ENCODE measurements around the gene AASDH. TPM values are rescaled to one million over a fixed set of nuclear protein-coding genes. Genes with fewer than 3 reads are reported as not detected.

The AASDH gene
- total RNA-seq, 2 experiments from 2014 or later, result 10.4 to 13.9 TPM

DNA sequence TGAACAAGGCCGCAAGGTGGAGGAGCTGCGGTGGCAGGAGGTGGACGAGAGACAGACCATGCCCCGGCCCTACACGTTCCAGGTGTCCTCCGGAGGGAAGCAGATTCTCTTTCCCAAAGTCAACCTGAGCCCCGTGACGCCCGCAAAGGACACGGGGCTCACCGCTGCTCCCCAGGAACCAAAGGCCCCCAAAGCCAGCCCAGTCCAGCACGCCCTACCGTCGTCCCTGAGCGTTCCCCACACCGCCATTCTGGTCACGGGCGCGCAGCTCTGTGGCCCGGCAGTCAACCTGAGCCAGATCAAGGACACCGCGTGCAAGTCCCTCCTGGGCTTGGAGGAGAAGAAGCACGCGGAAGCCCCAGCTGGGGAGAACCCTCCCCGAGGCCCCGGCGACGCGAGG is 72.2 kb downstream of the AASDH start:
- intact Hi-C loops (cut with micrococcal nuclease; ENCODE audit: unreplicated experiment), result no loop called here
- BruUV-seq (replicated peaks), result no TSS peak
- H3K4me3 ChIP-seq (ENCODE audit: low read depth, low read length, poor library complexity, severe bottlenecking), result no peak overlapping the region
- H3K79me2 ChIP-seq (ENCODE audit: insufficient read depth, low read depth, low read length), result no peaks in the 10 kb centered on the region
- no peaks in the 10 kb centered on the region for H3K9me3 ChIP-seq (ENCODE audit: low read length)
- H3K4me1 ChIP-seq (ENCODE audit: insufficient read depth, low read length, poor library complexity, severe bottlenecking), result no peaks in the 10 kb centered on the region
- no peaks in the 10 kb centered on the region for H3K9me2 ChIP-seq (ENCODE audit: insufficient read depth, low read length)
- no peak overlapping the region for H3K27ac ChIP-seq (ENCODE audit: low read depth, low read length, poor library complexity, severe bottlenecking)
- ChIA-PET CTCF (ENCODE audit: unreplicated experiment) (no interaction called here), POLR2A (no interaction called here)
- TF ChIP-seq, protein P1, sequence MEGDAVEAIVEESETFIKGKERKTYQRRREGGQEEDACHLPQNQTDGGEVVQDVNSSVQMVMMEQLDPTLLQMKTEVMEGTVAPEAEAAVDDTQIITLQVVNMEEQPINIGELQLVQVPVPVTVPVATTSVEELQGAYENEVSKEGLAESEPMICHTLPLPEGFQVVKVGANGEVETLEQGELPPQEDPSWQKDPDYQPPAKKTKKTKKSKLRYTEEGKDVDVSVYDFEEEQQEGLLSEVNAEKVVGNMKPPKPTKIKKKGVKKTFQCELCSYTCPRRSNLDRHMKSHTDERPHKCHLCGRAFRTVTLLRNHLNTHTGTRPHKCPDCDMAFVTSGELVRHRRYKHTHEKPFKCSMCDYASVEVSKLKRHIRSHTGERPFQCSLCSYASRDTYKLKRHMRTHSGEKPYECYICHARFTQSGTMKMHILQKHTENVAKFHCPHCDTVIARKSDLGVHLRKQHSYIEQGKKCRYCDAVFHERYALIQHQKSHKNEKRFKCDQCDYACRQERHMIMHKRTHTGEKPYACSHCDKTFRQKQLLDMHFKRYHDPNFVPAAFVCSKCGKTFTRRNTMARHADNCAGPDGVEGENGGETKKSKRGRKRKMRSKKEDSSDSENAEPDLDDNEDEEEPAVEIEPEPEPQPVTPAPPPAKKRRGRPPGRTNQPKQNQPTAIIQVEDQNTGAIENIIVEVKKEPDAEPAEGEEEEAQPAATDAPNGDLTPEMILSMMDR (conservative IDR thresholded peaks at IDR 0.05; ENCODE audit: low read length), result no peak
- TF ChIP-seq EZH2phosphoT487 (IDR thresholded peaks at IDR 0.05; ENCODE audit: borderline replicate concordance, low read depth, low read length), result no peak
- H2AFZ ChIP-seq (ENCODE audit: low read length), result no peak overlapping the region
- H3K4me2 ChIP-seq (ENCODE audit: low read length), result no peak overlapping the region
- H3K36me3 ChIP-seq (ENCODE audit: insufficient read depth, low read length), result peaks cover 4% of the 10 kb centered on the region
- no peak for DNase-seq (ENCODE audit: low spot score)
- no peaks in the 10 kb centered on the region for H4K20me1 ChIP-seq (ENCODE audit: insufficient read depth, low read length)

DNA sequence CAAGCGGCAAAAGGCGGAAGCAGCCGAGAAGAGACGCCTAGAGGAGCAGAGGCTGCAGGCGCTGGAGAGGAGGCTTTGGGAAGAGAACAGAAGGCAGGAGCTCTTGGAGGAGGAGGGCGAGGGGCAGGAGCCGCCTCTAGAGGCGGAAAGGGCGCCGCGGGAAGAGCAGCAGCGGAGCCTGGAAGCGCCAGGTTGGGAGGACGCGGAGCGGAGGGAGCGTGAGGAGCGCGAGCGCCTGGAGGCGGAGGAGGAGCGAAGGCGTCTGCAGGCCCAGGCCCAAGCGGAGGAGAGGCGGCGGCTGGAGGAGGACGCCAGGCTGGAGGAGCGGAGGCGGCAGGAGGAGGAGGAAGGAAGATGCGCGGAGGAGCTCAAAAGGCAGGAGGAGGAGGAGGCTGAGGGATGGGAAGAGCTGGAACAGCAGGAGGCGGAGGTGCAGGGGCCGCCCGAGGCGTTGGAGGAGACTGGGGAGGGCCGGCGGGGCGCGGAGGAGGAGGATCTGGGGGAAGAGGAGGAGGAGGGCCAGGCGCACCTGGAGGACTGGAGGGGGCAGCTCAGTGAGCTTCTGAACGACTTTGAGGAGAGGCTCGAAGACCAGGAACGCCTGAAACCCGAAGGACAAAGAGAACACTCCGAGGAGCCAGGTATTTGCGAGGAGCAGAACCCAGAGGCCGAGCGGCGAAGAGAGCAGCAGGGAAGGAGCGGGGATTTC is 72.9 kb downstream of the AASDH start:
- Histone ChIP-seq H3K79me2 (ENCODE audit: insufficient read depth, low read depth, low read length) (no peaks in the 10 kb centered on the region), H3K4me3 (ENCODE audit: low read depth, low read length, poor library complexity, severe bottlenecking) (no peak overlapping the region), H2AFZ (ENCODE audit: low read length) (no peak overlapping the region), H3K4me1 (ENCODE audit: insufficient read depth, low read length, poor library complexity, severe bottlenecking) (no peaks in the 10 kb centered on the region), H3K4me2 (ENCODE audit: low read length) (no peak overlapping the region), H3K36me3 (ENCODE audit: insufficient read depth, low read length) (peaks cover 4% of the 10 kb centered on the region), H3K9me2 (ENCODE audit: insufficient read depth, low read length) (no peaks in the 10 kb centered on the region), H3K9me3 (ENCODE audit: low read length) (no peaks in the 10 kb centered on the region), H4K20me1 (ENCODE audit: insufficient read depth, low read length) (no peaks in the 10 kb centered on the region), H3K27ac (ENCODE audit: low read depth, low read length, poor library complexity, severe bottlenecking) (no peak overlapping the region)
- TF ChIP-seq, protein P1 (conservative IDR thresholded peaks at IDR 0.05; ENCODE audit: low read length), result no peak
- TF ChIP-seq EZH2phosphoT487 (IDR thresholded peaks at IDR 0.05; ENCODE audit: borderline replicate concordance, low read depth, low read length), result no peak
- intact Hi-C loops (cut with micrococcal nuclease; ENCODE audit: unreplicated experiment), result no loop called here
- ChIA-PET POLR2A (interaction anchor here (0.5 to 0.7 kb wide), 3 partner anchors 26 to 139 kb away, joined by 3 to 6 read pairs (median 4); no protein-coding TSS in a partner anchor), CTCF (ENCODE audit: unreplicated experiment) (no interaction called here)
- no TSS peak for BruUV-seq (replicated peaks)
- DNase-seq (ENCODE audit: low spot score), result no peak

DNA sequence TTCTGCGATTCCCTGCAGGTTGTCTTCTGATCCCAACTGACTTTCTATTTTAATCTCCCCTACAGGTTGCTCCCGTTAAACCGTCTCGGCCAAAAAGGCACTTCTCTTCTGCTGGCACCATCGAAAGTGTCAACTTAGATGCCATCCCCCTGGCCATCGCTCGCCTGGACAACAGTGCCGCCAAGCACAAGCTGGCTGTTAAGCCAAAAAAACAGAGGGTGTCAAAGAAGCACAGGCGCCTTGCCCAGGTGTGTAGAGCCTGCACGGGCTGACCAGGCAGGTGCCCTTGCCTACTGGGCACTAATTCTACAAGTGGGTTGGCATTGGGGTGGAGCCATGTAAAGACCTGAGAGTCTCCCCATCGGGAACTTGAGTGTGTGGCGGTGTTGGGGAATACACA is 74.2 kb downstream of the AASDH start:
- Histone ChIP-seq H3K9me2 (ENCODE audit: insufficient read depth, low read length) (no peaks in the 10 kb centered on the region), H3K9me3 (ENCODE audit: low read length) (no peaks in the 10 kb centered on the region), H2AFZ (ENCODE audit: low read length) (no peak overlapping the region), H3K4me3 (ENCODE audit: low read depth, low read length, poor library complexity, severe bottlenecking) (no peak overlapping the region), H3K4me1 (ENCODE audit: insufficient read depth, low read length, poor library complexity, severe bottlenecking) (no peaks in the 10 kb centered on the region), H4K20me1 (ENCODE audit: insufficient read depth, low read length) (no peaks in the 10 kb centered on the region), H3K27ac (ENCODE audit: low read depth, low read length, poor library complexity, severe bottlenecking) (no peak overlapping the region), H3K79me2 (ENCODE audit: insufficient read depth, low read depth, low read length) (no peaks in the 10 kb centered on the region), H3K36me3 (ENCODE audit: insufficient read depth, low read length) (peaks cover 4% of the 10 kb centered on the region), H3K4me2 (ENCODE audit: low read length) (no peak overlapping the region)
- POLR2A ChIA-PET, result interaction anchor here (0.6 to 1.2 kb wide), 2 partner anchors 30 to 1138 kb away, joined by 3 read pairs; no protein-coding TSS in a partner anchor
- DNase-seq (ENCODE audit: low spot score), result no peak
- no TSS peak for BruUV-seq (replicated peaks)
- TF ChIP-seq EZH2phosphoT487 (IDR thresholded peaks at IDR 0.05; ENCODE audit: borderline replicate concordance, low read depth, low read length), result no peak
- TF ChIP-seq, protein P1 (conservative IDR thresholded peaks at IDR 0.05; ENCODE audit: low read length), result no peak
- CTCF ChIA-PET (ENCODE audit: unreplicated experiment), result no interaction called here
- intact Hi-C loops (cut with micrococcal nuclease; ENCODE audit: unreplicated experiment), result no loop called here

Measured in OCI-LY7 (cell line).